K562 (cell line): ENCODE measurements around the gene C4orf46. TPM values are rescaled to one million over a fixed set of nuclear protein-coding genes. Genes with fewer than 3 reads are reported as not detected.
"Not testable (repeated sequence)": the region's sequence is repeated elsewhere in the genome, so short reads cannot be mapped to it uniquely, and the experiment has no call there.

Experiments used
- EHMT2 ChIP-seq: fragments of 450-650 bp; IDR thresholded peaks from 2 replicates; pipeline ENCODE4 v1.6.1; 2018; ENCODE audit warnings: antibody characterized with exemption
- ETV1 ChIP-seq: fragments of 450-650 bp; conservative IDR thresholded peaks from 2 replicates; pipeline ENCODE4 v1.6.1; 2016; ENCODE audit warnings: missing genetic modification characterization, control low read depth, low read depth, missing compliant biosample characterization
- FOXK2 ChIP-seq, 2 experiments: fragments of 450-650 bp; IDR thresholded peaks in 1 of 2; conservative IDR thresholded peaks in 1 of 2; 2 replicates each; pipeline ENCODE4 v1.6.1; 2016; ENCODE audit warnings: low read depth in 2 of 2, mild to moderate bottlenecking in 1 of 2
- GATA2 ChIP-seq: sonication (generic); formaldehyde crosslinking; IDR thresholded peaks from 2 replicates; pipeline ENCODE4 v1.4.0; 2020; ENCODE audit warnings: mild to moderate bottlenecking, missing genetic modification reagents
- HNRNPLL ChIP-seq: fragments of 200-400 bp; formaldehyde crosslinking; IDR thresholded peaks from 2 replicates; pipeline ENCODE4 v1.6.1; 2017; ENCODE audit warnings: low read length, low read depth, mild to moderate bottlenecking; ENCODE audit not compliant: poor library complexity, severe bottlenecking
- LCOR ChIP-seq: sonication (generic); formaldehyde crosslinking; IDR thresholded peaks from 2 replicates; pipeline ENCODE4 v1.8.0; 2022; ENCODE audit warnings: mild to moderate bottlenecking, missing genetic modification reagents
- NFRKB ChIP-seq: fragments of 450-650 bp; IDR thresholded peaks from 2 replicates; pipeline ENCODE4 v1.6.1; 2016; ENCODE audit warnings: low read depth
- PKNOX1 ChIP-seq: fragments of 450-650 bp; IDR thresholded peaks from 2 replicates; pipeline ENCODE4 v1.6.1; 2016
- TAF7 ChIP-seq: fragments of 450-650 bp; IDR thresholded peaks from 2 replicates; pipeline ENCODE4 v1.6.1; 2016; ENCODE audit warnings: missing genetic modification characterization, missing compliant biosample characterization
- TAL1 ChIP-seq: fragments of 450-650 bp; IDR thresholded peaks from 2 replicates; pipeline ENCODE4 v1.6.1; 2016; ENCODE audit warnings: mild to moderate bottlenecking
- TBL1XR1 ChIP-seq, 2 experiments: IDR thresholded peaks; 2 replicates each; pipeline ENCODE4 v1.6.1; 2012; ENCODE audit warnings: improper control_type of control experiment in 2 of 2, low read length in 2 of 2, mild to moderate bottlenecking in 1 of 2
- TRIM24 ChIP-seq, 2 experiments: fragments of 450-650 bp; IDR thresholded peaks; 2 replicates each; pipeline ENCODE4 v1.6.1; 2016
- ZBTB40 ChIP-seq, 2 experiments: fragments of 450-650 bp in 1 of 2; sonication (generic) in 1 of 2; formaldehyde crosslinking in 1 of 2; IDR thresholded peaks; 2 replicates each; pipeline versions ENCODE4 v1.7.1 to v1.9.0; 2016 to 2022; ENCODE audit warnings: inconsistent platforms in 1 of 2, mild to moderate bottlenecking in 1 of 2, missing genetic modification reagents in 1 of 2
- ZNF512 ChIP-seq: IDR thresholded peaks from 2 replicates; pipeline ENCODE4 v1.6.1; 2016; ENCODE audit warnings: missing genetic modification characterization, missing compliant biosample characterization
- ZNF644 ChIP-seq: fragments of 200-800 bp; sonication (Bioruptor generic); IDR thresholded peaks from 2 replicates; pipeline ENCODE4 v1.6.1; 2016; ENCODE audit warnings: low read depth, missing genetic modification characterization, missing compliant biosample characterization
- polyA plus RNA-seq, 8 experiments: library from polyadenylated mRNA; depleted of rRNA in 4 of 8; stranded (reverse) in 5 of 8; unstranded in 3 of 8; fragments of >200 nt; fragmentation: Nextera tagmentation in 2 of 8; fragmentation: Illumina TruSeq in 1 of 8; extraction: Ambion mirVana in 2 of 8; extraction: Trizol in 1 of 8; gene quantifications; 2 replicates each; pipeline versions ENCODE4 v1.2.1 to v1.2.3, GENCODE V29; 2011 to 2014; ENCODE audit warnings: inconsistent platforms in 1 of 8, missing spikeins in 1 of 8
- total RNA-seq, 7 experiments: library from RNA; depleted of rRNA in 6 of 7; stranded (reverse); fragments of >200 nt in 6 of 7; fragmentation: Illumina TruSeq in 2 of 7; extraction: Trizol in 2 of 7; gene quantifications; 2 replicates each; pipeline versions ENCODE4 v1.2.1 to v1.2.3, GENCODE V29; 2011 to 2021; ENCODE audit warnings: low replicate concordance in 1 of 7

The C4orf46 gene
- total and polyA plus RNA-seq, 9 of the 15 experiments (the other 6 are each of a cell fraction or from before 2014, with no cell fraction given) = 9.7 to 24.4 (median 17.0) TPM

GRCh38 chr4:158663707-158664625 lies 7.7 kb downstream of the C4orf46 start (continued):
- TF ChIP-seq ZBTB40 (IDR thresholded peaks at IDR 0.05) (0 out of 2 replicates have a peak, but pooled peaks have one; percentile 20), LCOR (CRISPR knock-in tag) (peak; percentile 49; the same call in 1 of the 2 replicates), GATA2 (peak; percentile 19; the same call in 1 of the 2 replicates), HNRNPLL (peak; percentile 31), FOXK2 (conservative IDR thresholded peaks at IDR 0.05 in 1 of 2, IDR thresholded peaks at IDR 0.05 in 1 of 2; ENCODE audit: low read depth in 2 of 2) (peak; percentile 58 to 67; a peak in 1 of 4 replicates), TRIM24 (IDR thresholded peaks at IDR 0.05) (peak; percentile 5 to 61; a peak in 3 of 4 replicates), TAL1 (peak; percentile 54), TAF7 (tag) (0 out of 2 replicates have a peak, but pooled peaks have one; percentile 14), ETV1 (tag) (peak; percentile 58), ZNF512 (0 out of 2 replicates have a peak, but pooled peaks have one; percentile 40), NFRKB (peak; percentile 79), TBL1XR1 (IDR thresholded peaks at IDR 0.05; ENCODE audit: low read length in 2 of 2) (peak in 1 of 2 experiments; percentile 20; a peak in 1 of 4 replicates), PKNOX1 (peak; percentile 95), EHMT2 (0 out of 2 replicates have a peak, but pooled peaks have one; percentile 16), ZNF644 (tag) (peak; percentile 64; the same call in 1 of the 2 replicates)
- not testable (repeated sequence) for TF ChIP-seq ZBTB40 (CRISPR knock-in tag; IDR thresholded peaks at IDR 0.05)
